GM18508 (cell line): ENCODE data around the gene HBG1.
"Not testable (repeated sequence)": the region's sequence is repeated elsewhere in the genome, so short reads cannot be mapped to it uniquely, and the experiment has no call there.

Experiments used
- ATAC-seq: cut with Tn5 transposase; IDR thresholded peaks from one replicate; pipeline ENCODE4 v1.9.1; 2021; ENCODE audit warnings: moderate number of reproducible peaks; ENCODE audit not compliant: insufficient read depth, unreplicated experiment

The HBG1 gene

GRCh38 chr11:5279471-5280090 lies 29.9 kb upstream of the HBG1 start:
- ATAC-seq, result no peak

DNA sequence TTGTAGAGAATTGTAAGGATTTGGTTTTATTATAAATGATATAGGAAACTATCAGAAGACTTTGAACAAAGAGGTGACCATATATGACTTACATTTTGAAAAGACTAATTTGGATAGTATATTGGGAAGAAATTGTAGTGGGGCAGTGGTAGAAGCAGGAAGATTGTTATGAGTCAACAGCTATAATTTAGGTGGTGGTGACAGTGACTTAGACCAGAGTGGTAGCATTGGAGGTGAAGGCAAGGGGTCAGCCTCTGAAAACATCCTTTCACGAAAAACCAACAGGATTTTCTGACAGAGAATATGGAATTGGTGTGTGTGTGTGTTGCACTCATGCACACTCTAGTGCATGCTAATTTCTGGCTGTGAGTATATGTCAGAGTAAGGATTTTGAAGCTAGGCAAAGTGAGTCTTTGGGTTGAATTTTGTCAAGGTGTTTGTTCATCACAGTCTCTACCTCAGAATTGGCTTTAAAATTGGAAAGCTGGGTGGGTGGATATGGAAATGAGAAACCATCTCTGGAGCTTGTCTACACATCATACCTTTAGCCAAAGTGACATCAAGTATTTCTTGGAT lies 28.2 kb upstream of the HBG1 start:
- ATAC-seq, result no peak

GRCh38 chr11:5276697-5277096 lies 27.0 kb upstream of the HBG1 start:
- no peak for ATAC-seq

GRCh38 chr11:5275369-5276110 lies 25.9 kb upstream of the HBG1 start:
- ATAC-seq, result no peak

DNA sequence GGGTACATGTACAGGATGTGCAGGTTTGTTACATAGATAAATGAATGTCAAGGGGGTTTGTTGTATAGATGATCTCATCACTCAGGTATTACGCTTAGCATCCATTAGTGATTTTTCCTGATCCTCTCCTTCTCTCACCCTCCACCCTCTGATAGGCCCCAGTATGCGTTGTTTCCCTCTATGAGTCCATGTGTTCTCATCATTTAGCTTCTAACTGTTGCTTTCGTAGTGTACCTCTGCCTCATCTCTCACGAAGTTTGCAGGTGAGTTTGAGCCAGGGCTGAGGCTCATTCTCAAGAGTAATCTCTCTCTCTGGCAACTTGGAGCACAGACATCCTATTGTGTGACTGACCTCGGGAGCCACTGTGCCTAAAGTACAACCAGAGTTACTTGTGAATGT lies 24.7 kb upstream of the HBG1 start:
- ATAC-seq, result no peak

DNA sequence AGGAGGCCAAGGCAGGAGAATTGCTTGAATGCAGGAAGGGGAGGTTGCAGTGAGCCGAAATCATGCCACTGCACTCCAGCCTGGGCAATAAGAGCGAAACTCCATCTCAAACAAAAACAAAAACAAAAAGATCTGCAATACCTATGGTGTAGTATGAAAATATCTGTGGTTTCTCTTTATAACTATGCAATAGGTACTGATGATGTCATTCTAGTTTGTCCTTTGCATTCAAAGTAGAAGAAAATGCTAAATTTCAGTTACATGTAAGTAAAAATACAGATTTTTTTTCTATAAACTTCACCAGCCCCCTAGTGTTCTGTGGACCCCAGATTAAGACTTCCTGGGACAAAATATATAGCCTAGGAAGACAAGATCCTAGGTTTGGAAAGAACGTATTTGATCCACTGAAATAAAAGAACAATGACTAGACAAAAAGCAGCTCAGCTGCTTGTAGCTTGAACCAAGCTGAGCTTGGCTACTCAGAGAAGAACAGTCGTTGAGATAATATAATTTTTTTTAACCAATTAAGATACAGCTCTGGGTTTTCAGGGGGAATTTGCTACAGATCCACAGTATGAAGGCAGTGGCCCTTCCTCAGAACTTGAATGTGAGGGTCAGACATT lies 22.8 kb upstream of the HBG1 start:
- no peak for ATAC-seq

DNA sequence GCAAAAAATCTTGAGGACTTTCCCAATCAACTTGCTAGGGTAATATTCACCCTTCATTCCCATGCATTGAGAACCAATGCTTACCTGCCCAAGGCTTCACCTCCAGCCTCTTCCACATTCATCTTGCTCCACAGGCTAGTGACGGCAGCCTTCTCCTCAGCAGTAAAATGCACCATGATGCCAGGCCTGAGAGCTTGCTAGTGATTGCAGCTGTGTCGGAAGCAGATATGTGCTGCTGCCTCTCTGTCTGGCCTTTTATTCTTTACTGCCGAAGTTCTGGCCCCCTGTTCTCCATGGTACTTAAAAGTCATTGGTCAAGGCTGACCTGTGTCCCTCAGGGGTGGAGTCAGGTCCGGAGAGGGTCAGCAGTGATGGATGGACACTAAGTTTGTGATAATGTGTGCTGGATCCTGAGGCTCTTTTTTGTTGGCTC lies 20.1 kb upstream of the HBG1 start, which contains the start of gene HBE1:
Gene HBE1, minus strand, starts transcription at position 231 of the 433 bp plus-strand sequence. Its CDS starts 55 bp downstream, at position 176.
- no peak for ATAC-seq

DNA sequence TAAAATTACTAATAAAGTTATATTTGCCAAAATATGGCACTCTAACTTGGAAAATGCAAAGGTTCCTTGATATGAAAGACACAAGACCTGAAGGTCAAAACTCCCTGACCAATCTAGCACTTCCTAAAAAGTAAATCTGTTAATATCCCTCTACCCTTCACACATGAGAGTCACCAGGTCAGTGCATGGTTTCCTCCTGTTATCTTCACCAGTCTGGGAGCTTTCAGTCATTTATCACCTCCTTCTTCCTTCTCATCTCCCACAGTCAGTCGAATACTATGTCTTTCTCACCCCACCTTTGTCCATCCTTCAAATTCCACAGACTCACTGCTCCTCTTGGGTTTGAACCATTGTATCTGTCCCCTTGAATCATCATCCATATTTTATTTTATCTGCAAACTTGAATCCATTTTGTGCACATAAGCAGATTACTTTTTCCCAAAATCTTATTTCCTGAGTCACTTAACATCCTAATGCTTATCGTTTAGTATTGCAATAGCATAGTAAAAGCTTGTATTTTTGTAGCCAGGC lies 17.4 kb upstream of the HBG1 start:
- no peak for ATAC-seq

DNA sequence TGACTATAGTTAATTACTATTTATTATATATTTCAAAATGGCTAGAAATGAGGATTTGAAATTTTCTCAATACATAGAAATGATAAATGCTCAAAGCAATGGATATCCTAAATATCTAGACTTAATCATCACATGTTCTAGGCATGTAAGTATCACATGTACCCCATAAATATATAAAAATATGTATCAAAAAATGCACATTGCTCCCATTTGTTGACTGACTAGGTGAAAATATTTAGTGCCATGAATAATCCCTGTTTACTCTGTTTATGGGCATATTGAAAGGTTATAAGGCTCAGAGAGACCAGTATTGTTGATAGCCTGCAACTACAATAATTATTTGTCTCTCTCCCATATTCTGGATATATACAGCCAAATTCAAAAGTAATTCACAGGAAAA lies 17.0 kb upstream of the HBG1 start:
- ATAC-seq, result no peak

DNA sequence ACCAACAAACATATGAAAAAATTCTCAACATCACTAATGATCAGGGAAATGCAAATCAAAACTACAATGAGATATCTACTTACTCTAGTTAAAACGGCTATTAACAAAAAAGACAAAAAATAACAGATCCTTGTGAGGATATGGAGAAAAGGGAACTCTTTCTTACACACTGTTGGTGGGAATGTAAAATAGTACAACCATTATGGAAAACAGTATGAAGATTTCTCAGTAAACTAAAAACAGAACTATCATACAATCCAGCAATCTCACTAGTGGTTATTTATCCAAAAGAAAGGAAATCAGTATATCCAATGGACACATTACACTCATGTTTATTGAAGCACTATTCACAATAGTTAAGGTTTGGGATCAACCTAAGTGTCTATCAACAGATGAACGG lies 16.2 kb upstream of the HBG1 start:
- no peak for ATAC-seq

- no peak for ATAC-seq
Measured at GRCh38 chr11:5258543-5259262, 9.0 kb upstream of the HBG1 start.

- ATAC-seq, result no peak
Measured at GRCh38 chr11:5257296-5257695, 7.6 kb upstream of the HBG1 start.

DNA sequence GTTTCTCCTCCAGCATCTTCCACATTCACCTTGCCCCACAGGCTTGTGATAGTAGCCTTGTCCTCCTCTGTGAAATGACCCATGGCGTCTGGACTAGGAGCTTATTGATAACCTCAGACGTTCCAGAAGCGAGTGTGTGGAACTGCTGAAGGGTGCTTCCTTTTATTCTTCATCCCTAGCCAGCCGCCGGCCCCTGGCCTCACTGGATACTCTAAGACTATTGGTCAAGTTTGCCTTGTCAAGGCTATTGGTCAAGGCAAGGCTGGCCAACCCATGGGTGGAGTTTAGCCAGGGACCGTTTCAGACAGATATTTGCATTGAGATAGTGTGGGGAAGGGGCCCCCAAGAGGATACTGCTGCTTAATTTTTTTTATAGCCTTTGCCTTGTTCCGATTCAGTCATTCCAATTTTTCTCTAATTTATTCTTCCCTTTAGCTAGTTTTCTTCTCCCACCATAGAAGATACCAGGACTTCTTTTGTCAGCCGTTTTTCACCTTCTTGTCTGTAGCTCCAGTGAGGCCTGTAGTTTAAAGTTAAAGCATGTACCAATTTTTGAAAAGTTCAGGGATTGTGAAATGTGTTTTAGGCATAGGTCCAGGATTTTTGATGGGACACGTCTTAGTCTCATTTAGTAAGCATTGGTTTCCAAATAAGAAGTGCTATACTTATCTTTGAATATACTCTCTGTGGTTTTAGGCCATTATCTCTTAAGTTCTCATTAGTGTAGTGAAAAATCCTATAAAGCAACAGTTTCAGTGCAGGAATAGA lies 5.2 kb upstream of the HBG1 start, which contains the start of gene HBG2:
Gene HBG2, minus strand, starts transcription at position 136 of the 768 bp plus-strand sequence. Its CDS starts 53 bp downstream, at position 83.
- ATAC-seq, result not testable (repeated sequence)

DNA sequence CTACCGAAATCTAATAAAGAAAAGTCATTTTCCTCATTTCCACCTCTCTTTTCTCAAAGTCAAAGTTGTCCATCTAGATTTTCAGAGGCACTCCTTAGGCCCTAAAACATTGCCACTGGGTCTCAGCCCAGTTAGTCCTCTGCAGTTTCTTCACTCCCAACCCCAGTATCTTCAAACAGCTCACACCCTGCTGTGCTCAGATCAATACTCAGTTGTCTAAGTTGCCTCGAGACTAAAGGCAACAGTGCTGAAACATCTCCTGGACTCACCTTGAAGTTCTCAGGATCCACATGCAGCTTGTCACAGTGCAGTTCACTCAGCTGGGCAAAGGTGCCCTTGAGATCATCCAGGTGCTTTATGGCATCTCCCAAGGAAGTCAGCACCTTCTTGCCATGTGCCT lies 4.4 kb upstream of the HBG1 start:
- not testable (repeated sequence) for ATAC-seq

- not testable (repeated sequence) for ATAC-seq
Measured at GRCh38 chr11:5253440-5253839, 3.8 kb upstream of the HBG1 start.

DNA sequence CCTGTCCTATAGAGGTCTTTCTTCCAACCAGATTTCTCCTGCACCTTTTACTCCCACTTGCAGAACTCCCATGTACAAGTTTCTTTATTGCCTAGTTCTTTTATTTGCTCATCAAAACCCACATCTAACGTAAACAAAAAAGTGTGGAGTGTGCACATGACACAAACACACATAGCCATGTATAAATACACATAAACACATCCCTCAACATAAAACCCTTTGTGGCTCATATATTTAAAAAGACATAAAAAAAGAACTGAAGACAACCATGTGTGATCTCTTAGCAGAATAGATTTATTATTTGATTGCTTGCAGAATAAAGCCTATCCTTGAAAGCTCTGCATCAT lies 3.2 kb upstream of the HBG1 start:
- no peak for ATAC-seq

DNA sequence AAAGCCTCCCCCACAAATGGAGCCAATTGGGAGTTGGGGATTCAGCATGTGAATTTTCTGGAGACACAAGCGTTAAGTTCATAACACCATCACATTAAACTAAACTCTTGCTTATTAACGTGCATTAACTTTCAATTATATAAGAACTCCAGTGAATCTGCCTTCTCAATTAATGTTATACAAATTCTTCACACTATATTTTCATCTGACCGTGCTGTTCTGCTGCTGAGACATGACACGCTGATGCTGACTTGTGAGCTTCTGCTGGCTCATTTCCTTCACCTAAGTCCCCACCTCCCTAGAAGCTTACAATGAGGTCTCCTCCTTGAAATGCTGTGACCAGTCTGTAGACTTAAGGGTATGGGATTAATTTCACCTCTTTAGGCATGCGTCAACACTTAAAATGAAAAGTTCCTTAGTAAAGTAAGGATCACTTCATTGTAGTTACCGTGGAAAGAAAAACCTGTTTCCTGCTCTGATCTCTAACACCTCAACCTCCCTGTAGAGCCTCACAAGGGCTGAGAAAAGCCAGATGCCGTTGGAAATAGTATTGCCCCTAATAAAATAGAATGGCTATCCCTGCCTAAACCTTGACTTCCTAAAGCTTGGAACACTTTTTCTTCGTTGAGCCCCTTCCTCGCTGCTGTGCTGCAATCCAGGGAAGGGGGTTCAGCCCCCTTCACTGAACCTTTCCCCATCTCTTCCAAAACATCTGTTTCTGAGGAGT lies 2.7 kb upstream of the HBG1 start:
- ATAC-seq, result no peak

DNA sequence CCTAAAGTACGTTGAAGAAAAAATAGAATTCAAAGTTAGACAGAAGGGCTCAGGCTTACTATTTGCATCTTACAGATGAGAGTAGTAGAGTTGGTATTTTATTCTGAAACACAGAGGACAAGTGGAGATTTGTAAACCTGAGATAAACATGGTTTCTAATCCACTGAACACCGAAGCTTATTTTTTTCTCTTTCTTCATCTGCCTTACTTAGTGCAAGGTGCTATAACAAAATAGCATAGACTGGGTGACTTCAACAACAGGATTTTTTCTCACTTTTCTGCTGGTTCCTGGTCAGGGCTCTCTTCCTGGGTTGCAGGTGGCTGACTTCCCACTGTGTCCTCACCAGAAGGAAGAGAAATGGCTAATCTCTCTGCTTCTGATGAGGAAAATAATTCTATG lies 2.1 kb upstream of the HBG1 start:
- ATAC-seq, result no peak
